NK-92 (cell line): ENCODE results near the gene FAIM.
"Not testable (repeated sequence)": the region's sequence is repeated elsewhere in the genome, so short reads cannot be mapped to it uniquely, and the experiment has no call there.

ENCODE experiments used
- DNase-seq: peaks from one replicate; lab custom pipeline; 2025; ENCODE audit not compliant: unreplicated experiment; lab: John Stamatoyannopoulos, UW

The FAIM gene

GRCh38 chr3:138600100-138600745 is 8.3 kb upstream of the FAIM start:
- no peak for DNase-seq

- DNase-seq = not testable (repeated sequence)
These were observed 6.9 kb upstream of the FAIM start for GRCh38 chr3:138601661-138602060.

- not testable (repeated sequence) for DNase-seq
These were observed 4.4 kb upstream of the FAIM start for GRCh38 chr3:138604106-138604595.

- no peak for DNase-seq
These were observed 1.3 kb downstream of the FAIM start for GRCh38 chr3:138609898-138610266.

- no peak for DNase-seq
These were observed 6.9 kb downstream of the FAIM start for GRCh38 chr3:138615462-138615861.

GRCh38 chr3:138620431-138620830 is 11.9 kb downstream of the FAIM start:
- DNase-seq = no peak

- DNase-seq = no peak
These were observed 15.9 kb downstream of the FAIM start for GRCh38 chr3:138624518-138624917.

GRCh38 chr3:138625707-138626365 is 17.3 kb downstream of the FAIM start:
- no peak for DNase-seq

- no peak for DNase-seq
These were observed 21.0 kb downstream of the FAIM start for GRCh38 chr3:138629526-138629925.

GRCh38 chr3:138638641-138639040 is 30.1 kb downstream of the FAIM start:
- no peak for DNase-seq

- DNase-seq = no peak
These were observed 32.0 kb downstream of the FAIM start for GRCh38 chr3:138640537-138640936.

GRCh38 chr3:138642226-138642926 is 33.8 kb downstream of the FAIM start:
- DNase-seq = no peak

- no peak for DNase-seq
These were observed 34.3 kb downstream of the FAIM start for GRCh38 chr3:138642927-138643253.

GRCh38 chr3:138646008-138646407 is 37.4 kb downstream of the FAIM start:
- DNase-seq = no peak

GRCh38 chr3:138646513-138646912 is 37.9 kb downstream of the FAIM start:
- no peak for DNase-seq

- DNase-seq = no peak
These were observed 40.6 kb downstream of the FAIM start for GRCh38 chr3:138649134-138649533.

- DNase-seq = no peak
These were observed 45.0 kb downstream of the FAIM start for GRCh38 chr3:138653567-138653966.

GRCh38 chr3:138657508-138657907 is 48.9 kb downstream of the FAIM start:
- no peak for DNase-seq

GRCh38 chr3:138668107-138668506 is 59.5 kb downstream of the FAIM start:
- DNase-seq = no peak

GRCh38 chr3:138670407-138670806 is 61.8 kb downstream of the FAIM start:
- no peak for DNase-seq

GRCh38 chr3:138673641-138674530 is 65.3 kb downstream of the FAIM start:
- DNase-seq = no peak
